Stimulated activated CD8-positive, alpha-beta memory T cell treated with anti-CD3 and anti-CD28 coated beads, Interleukin-7, amount 100 ng/mL, for 24 hours (primary cell): ENCODE data around the gene TMEM185B.
"Not testable (repeated sequence)": the region's sequence is repeated elsewhere in the genome, so short reads cannot be mapped to it uniquely, and the experiment has no call there.

Experiments
- DNase-seq: peaks from one replicate; pipeline ENCODE4 v3.0.0-alpha.2; 2020; ENCODE audit warnings: low read depth

Gene TMEM185B

DNA sequence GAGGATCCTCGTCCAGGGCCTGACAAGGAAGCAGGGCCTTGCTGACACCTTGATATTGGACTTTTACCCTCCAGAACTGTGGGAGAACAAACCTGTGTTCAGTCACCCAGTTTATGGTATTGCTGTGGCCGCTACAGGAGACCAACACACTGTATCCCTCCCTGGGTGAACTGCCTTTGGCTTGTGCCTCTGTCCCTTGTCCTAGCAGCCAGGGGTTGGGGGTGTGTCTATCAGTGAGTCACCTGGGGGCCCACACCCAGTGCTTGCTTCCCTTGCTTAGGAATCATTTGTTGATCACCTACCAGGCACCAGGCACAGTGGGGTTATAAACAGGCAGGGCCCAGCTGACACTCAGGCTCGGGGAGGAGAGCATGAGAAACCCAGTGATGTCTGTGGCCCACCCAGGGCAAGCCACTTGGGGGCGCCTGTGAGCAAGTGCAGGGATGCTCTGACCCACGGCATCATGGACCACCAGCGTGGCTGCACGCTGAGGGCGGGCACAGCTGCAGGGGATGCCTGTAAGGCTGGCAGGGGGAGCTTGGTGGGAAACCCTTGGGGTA lies 17.1 kb downstream of the TMEM185B start:
- no peak for DNase-seq

DNA sequence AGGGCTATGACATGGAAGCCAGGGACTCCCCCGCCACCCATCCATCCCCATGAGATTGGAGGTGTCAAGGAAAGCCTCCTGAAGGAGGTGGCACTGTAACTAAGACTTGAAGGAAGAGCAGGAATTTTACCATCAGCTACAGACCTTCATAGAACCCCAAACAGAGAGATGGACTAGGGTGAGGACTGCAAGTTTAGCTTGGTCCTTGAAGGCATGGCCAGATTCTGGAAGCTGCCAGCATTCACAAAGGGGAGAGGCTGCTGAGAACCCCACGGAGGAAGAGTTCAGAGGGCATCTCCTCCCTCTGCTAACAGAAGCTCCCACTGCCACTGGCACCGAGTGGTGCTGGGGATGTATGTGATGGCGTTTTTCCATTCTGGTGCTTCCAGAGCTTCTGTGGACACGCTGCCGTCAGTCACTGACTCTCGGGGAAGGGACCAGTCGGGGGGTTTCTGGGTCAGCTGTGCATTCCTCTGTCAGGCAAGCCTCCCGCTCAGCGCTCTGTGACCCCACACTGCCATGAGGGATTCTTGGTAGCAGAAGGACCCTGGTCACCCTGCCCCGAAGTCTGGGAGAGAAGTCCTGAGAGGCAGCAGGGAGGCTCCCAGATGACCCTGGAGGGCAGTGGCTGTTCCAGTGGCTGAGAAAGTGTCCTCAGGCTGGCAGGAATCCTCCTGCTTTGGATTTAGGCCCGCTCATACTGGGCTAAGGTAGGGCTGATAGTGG lies 18.1 kb downstream of the TMEM185B start:
- no peak for DNase-seq

DNA sequence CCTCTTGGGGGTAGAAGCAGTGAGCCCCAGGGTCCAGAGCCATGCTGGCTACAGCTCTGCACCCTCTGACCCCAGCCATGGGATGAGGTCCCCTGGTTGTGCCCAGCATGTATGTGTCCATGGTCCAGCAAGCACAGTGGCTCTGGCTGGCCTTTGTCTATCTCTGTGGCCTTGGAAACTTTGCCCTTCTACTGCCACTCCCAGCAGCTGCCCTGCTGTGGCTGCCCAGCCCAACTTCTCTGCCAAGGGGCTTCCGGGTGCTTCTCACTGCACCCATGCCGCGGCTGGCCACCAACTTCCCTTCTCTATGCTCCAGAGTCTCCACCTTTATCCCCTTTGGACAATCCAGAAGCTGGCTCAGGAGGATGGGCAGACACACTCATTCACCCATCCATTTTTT lies 18.8 kb downstream of the TMEM185B start:
- no peak for DNase-seq

DNA sequence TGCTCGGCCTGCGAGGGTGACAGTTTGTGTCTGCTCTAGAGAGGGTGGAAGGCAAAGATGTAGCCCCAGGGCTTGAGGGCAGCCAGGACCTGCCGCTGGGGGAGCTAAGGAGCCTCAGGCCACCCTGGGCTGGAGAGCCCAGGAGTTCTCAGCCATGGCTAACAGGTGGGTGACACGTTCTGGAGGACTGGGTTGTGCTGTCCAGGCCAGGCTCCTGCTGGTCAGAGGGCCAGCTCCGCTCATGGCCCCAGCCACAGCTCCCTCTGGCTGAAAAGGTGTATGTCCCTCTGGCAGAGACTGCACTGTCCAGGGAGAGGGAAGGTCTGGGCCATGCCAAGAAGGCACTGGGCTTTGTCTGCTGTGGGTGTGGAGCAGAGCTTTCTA lies 19.2 kb downstream of the TMEM185B start:
- DNase-seq, result no peak

DNA sequence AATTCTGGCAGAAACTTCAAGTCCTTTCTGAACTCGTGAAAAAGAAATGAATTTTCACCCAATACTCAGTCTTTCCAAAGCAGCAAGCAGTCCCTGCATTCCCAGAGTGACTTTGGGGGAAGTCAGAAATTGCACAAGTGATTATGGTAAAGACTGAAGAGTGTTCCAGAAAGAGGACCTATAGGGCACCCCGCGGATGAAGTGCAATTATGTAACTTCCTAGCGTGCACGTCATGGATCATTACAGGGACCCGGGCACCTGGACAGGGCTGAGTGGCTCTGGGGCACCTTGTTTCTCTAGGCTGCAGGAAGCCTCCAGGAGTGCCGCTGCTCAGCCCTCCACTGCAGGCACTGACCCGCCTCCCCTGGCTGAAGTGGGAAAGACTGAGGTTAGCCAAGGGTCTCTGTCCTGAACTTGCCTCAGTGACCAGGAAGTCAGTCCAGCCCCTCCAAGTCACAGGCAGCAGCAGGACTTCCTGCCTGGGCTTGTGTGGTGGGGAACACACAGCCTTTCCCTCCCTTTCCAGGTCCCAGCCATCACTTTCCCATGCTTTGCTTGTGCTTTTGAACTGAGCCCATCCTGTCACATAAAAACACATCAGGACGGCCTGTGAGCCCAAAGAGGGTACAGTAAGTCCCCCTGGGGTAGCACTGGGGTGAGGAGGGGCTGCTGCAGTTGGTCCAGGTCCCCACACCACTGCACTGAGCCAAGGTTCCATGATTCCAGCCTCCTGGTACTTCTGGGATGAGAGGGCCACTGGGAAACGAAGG lies 19.8 kb downstream of the TMEM185B start:
- no peak for DNase-seq

DNA sequence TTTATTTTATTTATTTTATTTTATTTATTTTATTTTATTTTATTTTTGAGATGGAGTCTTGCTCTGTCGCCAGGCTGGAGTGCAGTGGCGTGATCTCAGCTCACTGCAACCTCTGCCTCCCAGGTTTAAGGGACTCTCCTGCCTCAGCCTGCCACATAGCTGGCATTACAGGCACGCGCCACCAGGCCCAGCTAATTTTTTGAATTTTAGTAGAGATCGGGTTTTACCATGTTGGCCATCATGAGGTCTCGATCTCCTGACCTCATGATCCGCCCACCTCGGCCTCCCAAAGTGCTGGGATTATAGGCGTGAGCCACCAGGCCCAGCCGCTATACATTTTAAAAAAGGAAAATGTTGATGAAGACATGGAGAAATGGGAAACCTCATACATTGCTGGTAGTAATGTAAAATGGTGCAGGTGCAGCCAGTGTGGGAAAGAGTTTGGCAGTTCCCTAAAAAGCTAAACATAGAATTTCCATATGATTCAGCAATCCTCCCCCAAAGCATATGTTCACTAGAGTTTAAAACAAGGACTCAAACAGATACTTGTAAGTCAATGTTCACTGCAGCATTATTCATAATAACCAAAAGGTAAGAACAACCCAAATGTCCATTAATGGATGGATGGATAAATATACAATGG lies 23.3 kb downstream of the TMEM185B start:
- not testable (repeated sequence) for DNase-seq

DNA sequence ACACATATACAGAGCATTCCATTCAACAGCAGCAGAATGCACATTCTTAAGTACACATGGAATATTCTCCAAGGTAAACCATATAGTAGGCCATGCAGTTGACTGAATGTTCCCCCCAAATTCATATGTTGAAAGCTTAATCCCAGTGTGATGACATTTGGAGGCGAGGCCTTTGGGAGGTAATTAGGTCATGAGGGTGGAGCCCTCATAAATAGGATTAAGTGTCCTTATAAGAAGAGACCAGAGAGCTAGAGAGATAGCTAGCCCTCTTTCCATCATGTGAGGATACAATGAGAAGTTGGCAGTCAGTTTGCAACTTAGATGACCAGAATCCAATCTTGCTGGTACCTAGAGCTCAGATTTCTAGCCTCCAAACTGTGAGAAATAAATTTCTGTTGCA lies 27.6 kb downstream of the TMEM185B start:
- no peak for DNase-seq

DNA sequence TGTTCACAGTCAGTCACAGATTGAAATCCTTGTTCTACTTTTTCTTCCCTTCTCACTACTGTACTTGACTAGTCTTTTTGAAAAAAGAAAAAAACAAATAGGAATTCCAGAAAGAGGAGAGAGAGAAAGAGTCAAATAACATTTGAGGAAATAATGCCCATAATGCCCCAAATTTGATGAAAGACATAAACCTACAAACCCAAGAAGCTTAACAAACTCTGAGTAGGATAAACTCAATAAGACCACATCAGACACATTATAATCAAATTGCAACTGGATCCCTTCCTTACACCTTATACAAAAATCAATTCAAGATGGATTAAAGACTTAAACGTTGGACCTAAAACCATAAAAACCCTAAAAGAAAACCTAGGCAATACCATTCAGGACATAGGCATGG lies 30.9 kb downstream of the TMEM185B start:
- no peak for DNase-seq

DNA sequence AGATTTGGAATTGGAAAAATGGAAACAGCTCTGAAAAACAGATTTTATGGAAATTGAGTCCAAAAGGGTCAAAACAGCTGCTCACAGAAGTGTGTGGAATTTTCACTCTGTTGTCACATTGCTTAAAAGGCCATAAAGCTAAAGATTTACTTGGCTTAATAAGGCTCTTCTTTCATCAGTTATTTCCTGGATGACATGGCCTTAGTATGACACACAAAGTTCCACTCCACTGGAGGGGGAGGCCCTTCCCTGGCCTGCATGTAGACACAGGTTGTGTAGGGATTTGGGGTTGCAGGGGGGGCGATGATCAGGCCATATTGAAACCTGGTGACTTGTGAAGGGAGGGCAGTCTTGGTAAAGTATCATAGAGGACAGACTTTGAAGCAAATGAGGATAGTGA lies 34.0 kb downstream of the TMEM185B start:
- DNase-seq, result no peak

DNA sequence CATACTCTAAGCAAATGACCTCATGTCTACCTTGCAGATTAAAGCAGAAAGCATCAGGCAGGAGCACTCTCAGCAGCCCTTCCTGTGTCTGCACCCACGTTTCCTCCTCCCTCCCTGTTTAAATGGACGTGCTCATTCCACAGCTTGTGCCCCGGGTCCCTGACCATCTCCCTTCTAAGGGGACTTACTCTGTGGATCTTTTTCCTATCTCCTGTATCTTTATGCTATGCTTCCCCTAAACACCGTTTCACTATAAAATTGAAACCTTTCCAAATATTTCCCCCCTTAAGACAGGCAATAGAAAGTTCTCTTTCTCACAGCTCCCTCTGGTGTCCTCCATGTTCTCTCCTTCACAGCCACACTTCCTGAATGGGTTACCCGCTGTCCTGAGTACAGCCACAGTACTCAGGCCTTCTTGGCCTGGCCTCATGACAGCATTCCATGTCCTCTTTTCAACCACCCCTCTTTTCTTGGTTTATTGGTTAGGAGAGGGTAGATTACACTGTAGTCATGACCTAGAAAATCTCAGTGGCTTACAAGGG lies 41.1 kb downstream of the TMEM185B start:
- DNase-seq, result no peak

DNA sequence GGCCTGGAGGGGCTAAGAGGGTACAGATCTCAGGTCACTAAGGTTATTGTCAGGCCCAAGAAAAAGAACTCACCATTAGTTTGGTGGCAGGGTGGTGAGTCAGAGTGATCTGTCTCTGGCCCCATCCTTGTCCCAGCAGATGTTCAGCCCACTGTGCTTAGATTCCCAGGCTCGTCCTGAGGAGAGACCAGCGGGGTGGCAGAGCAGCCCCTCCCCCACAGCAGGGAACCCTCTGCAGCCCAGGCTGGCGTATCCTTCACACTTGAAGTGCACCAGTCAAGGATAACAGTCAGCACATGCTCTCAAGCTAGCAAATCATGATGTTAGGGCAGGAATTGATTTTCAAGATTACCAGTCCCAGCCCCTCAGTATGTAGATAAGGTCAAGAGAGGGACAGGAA lies 43.1 kb downstream of the TMEM185B start:
- no peak for DNase-seq

DNA sequence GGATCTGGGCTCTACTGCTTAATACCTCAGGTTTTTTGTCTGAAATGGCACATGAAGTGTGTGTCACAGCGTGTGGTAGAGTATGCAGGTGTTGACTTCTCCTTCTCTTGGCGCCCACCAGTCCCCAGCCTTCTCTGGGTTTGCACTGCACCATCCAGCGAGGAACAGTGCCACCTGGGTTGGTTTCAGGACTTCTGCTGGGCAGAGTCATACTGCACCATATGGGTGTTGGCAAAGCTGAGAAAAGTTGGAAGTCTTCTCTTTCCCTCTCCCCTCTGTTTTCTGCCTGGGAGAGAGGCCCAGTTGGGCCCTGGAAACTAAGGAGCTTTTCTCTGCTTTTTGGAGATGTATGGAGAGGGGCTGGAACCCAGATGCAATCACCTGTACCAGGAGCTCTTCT lies 43.8 kb downstream of the TMEM185B start:
- no peak for DNase-seq

DNA sequence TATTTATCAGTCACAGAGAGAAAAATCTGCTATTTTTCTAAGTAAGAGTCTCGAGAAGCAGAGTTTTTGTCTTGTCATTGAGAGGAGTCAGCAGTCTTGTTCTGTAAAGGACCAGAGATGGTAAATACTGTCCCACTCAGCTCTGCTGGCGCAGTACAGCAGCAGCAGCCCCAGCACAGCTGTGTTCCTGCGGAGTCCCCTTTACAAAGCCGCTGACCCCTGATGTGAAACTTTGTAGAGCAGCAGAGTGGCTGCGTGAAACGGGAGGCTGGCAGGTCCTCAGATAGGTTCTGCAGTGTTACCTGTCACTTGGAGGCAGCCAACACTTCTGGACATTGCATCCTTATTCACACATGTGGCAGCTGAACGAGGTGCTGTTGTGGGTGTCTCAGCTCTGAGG lies 45.2 kb downstream of the TMEM185B start:
- no peak for DNase-seq

DNA sequence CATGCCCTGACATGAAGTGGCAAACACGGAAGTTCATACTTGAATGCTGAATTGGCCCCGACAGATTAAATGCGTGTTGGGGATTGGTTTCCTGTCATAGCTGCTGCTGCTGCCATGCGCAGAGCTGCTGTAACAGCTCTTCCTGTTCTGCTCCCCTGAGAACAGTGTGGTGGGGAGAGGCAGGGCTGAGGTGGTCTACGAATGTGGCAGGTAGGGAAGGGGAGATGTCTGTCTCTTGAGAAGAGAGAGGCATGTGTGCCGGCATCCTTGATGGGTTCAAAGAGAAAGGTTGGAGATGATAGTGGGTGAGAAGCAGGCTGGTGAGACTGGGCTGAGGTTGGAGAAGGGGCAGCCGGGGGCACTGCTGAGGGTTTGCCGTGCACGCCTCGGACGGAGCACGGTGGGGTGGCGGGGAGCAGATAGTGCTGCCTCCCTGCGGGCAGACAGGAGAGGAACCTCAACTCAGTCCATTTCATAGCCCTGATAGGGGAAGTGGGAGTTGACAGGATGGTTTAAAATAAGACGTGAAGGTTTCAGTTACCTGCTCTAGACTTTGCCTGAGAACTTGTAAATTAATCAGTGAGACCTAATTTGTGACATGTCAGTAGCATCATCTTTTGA lies 46.1 kb downstream of the TMEM185B start:
- peak; percentile 52 for DNase-seq

DNA sequence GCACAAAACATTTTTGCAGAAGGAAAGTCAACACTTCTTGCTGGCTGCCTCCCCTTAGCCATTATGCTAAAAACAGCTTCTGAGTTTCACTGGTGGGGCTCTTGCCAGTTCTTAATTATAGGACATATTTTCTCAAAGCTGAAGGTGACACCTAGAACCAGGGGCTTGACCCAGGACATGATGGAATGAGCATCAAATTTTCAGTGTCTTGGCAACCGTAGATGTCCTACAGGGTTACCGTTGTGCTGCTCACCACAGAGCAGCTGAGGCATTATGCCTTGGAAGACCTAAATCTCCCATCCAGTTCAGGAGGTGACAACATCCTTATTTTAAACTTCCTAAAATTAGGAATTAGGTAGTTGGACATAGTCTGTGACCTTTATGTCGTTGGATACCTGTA lies 46.7 kb downstream of the TMEM185B start:
- no peak for DNase-seq

DNA sequence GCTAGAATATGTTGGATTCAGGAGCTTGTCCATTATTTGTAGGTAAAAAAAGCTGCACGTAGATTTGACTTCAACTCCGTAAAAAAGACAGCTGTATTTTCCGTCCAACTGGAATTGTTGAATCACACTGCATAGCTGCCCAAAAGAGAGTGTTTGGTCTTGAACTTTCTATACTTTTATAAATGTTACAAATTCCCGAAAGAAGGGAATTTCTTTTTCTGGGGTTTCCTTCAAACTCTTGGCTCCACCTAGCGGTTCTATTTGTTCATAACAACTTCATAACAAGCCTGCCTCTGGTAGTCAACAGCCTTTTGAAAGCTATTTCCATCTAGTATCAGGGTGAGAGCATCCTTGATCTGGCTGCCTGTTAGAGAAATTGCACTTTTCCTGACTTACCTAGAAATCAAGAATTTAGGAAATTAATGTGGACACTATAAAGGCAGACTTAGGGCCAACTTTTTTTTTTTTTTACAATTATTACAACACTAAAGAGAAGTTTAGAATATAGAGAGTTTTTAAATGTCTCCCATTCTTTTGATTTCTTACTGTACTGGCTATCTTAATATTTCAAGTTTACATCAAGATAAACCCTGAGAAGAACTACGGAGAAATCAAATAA lies 48.1 kb downstream of the TMEM185B start:
- no peak for DNase-seq
